K562 (cell line): Measurements from ENCODE around the gene PRND. TPM values are rescaled to one million over a fixed set of nuclear protein-coding genes. Genes with fewer than 3 reads are reported as not detected.
"Not testable (repeated sequence)": the region's sequence is repeated elsewhere in the genome, so short reads cannot be mapped to it uniquely, and the experiment has no call there.

ENCODE experiments used
- ATAC-seq: fragments of 200-7000 bp; cut with Tn5 transposase; 3 replicates; pipeline ENCODE4 v1.9.1; 2020; ENCODE audit warnings: moderate library complexity
- BruUV-seq: library from RNA; stranded (reverse); fragments of 400-500 nt; replicated peaks from 2 replicates; lab custom pipeline; 2021; lab: Mats Ljungman, UMichigan
- CTCF ChIA-PET: fragments of 300-600 bp; formaldehyde crosslinking; extraction: SDS; loops from one replicate; lab custom pipeline; 2021; ENCODE audit warnings: low intra/inter-chr PET ratio; lab: Yijun Ruan, JAX
- POLR2A ChIA-PET: fragments of 300-600, 350-650 bp; sonication (Branson Sonifier 250); formaldehyde crosslinking; extraction: SDS; loops from one replicate; lab custom pipeline; 2021; ENCODE audit warnings: antibody characterized with exemption, inconsistent platforms; lab: Yijun Ruan, JAX
- DNase-seq, 4 experiments: peaks; one replicate each; pipeline versions ENCODE4 v3.0.0 to v3.0.0-alpha.2; 2011 to 2018; ENCODE audit warnings: low spot score in 3 of 4, mixed read lengths in 3 of 4; ENCODE audit errors: extremely low read depth in 1 of 4
- FAIRE-seq: peaks from 2 replicates; lab custom pipeline; 2011; peaks lifted over from hg19 to GRCh38; lab: Jason Lieb, UNC
- H2AFZ ChIP-seq: 2 replicates; pipeline ENCODE4 v1.6.0; 2011; ENCODE audit warnings: low read depth, low read length, control low read depth, inconsistent platforms
- H3K27ac ChIP-seq: fragments of 200-600 bp; 3 replicates; pipeline ENCODE4 v1.8.0; 2011; ENCODE audit warnings: low read depth, mild to moderate bottlenecking, control low read depth, inconsistent platforms, low read length, moderate library complexity, mixed read lengths; ENCODE audit errors: extremely low read depth
- H3K27me3 ChIP-seq, 2 experiments: fragments of 300-600 bp in 1 of 2; 2 replicates in 1 of 2; 3 replicates in 1 of 2; pipeline versions ENCODE4 v1.6.0 to v1.8.0; 2011; ENCODE audit warnings: inconsistent platforms in 2 of 2, low read length in 2 of 2, mild to moderate bottlenecking in 1 of 2, mixed read lengths in 1 of 2, moderate library complexity in 1 of 2; ENCODE audit not compliant: control insufficient read depth in 2 of 2, insufficient read depth in 2 of 2
- H3K36me3 ChIP-seq: fragments of 300-600 bp; 3 replicates; pipeline ENCODE4 v1.8.0; 2011; ENCODE audit warnings: mild to moderate bottlenecking, low read length, inconsistent platforms; ENCODE audit not compliant: control insufficient read depth, insufficient read depth
- H3K4me1 ChIP-seq, 2 experiments: fragments of 200-600 bp in 1 of 2; replicated peaks in 1 of 2; 2 replicates in 1 of 2; 3 replicates in 1 of 2; pipeline versions ENCODE4 v1.5.1 to v1.8.0; 2011; ENCODE audit warnings: inconsistent platforms in 2 of 2, low read length in 2 of 2, mild to moderate bottlenecking in 1 of 2, mixed read lengths in 1 of 2, moderate library complexity in 1 of 2; ENCODE audit not compliant: control insufficient read depth in 2 of 2, insufficient read depth in 2 of 2
- H3K4me2 ChIP-seq: 2 replicates; pipeline ENCODE4 v1.6.1; 2011; ENCODE audit warnings: low read length, control low read depth, inconsistent platforms, mixed read lengths; ENCODE audit not compliant: insufficient read depth
- H3K4me3 ChIP-seq: fragments of 200-600 bp; sonication (generic), shearing (Covaris generic); 2 replicates; pipeline ENCODE4 v1.5.1; 2016; ENCODE audit warnings: control low read depth, inconsistent platforms
- H3K79me2 ChIP-seq: fragments of 200-600 bp; 3 replicates; pipeline ENCODE4 v1.8.0; 2011; ENCODE audit warnings: low read length, inconsistent platforms; ENCODE audit not compliant: control insufficient read depth, insufficient read depth
- H3K9ac ChIP-seq, 2 experiments: 2 replicates each; pipeline versions ENCODE4 v1.6.0 to v1.6.1; 2011; ENCODE audit warnings: low read depth in 2 of 2, low read length in 2 of 2, control low read depth in 1 of 2, inconsistent platforms in 1 of 2, mild to moderate bottlenecking in 1 of 2, mixed read lengths in 1 of 2; ENCODE audit not compliant: insufficient read depth in 1 of 2
- H3K9me1 ChIP-seq: one replicate; pipeline ENCODE4 v1.6.0; 2011; ENCODE audit warnings: inconsistent platforms, mild to moderate bottlenecking, low read length, moderate library complexity; ENCODE audit not compliant: control insufficient read depth, insufficient read depth
- H3K9me3 ChIP-seq: replicated peaks from 2 replicates; pipeline ENCODE4 v1.5.1; 2011; ENCODE audit warnings: low read depth, low read length, inconsistent platforms; ENCODE audit not compliant: control insufficient read depth, insufficient read depth
- H4K20me1 ChIP-seq: replicated peaks from 2 replicates; pipeline ENCODE4 v1.6.1; 2011; ENCODE audit warnings: low read length, inconsistent platforms, mixed read lengths; ENCODE audit not compliant: control insufficient read depth, insufficient read depth
- BCOR ChIP-seq: fragments of 450-650 bp; IDR thresholded peaks from 2 replicates; pipeline ENCODE4 v1.6.1; 2016
- NFIC ChIP-seq: fragments of 450-650 bp; IDR thresholded peaks from 2 replicates; pipeline ENCODE4 v1.6.1; 2017; ENCODE audit warnings: mild to moderate bottlenecking, inconsistent platforms
- RAD21 ChIP-seq, 2 experiments: fragments of 250-450 bp in 1 of 2; fragments of 450-650 bp in 1 of 2; sonication (Bioruptor Pico) in 1 of 2; formaldehyde crosslinking in 1 of 2; IDR thresholded peaks in 1 of 2; conservative IDR thresholded peaks in 1 of 2; 2 replicates each; pipeline versions ENCODE4 v1.4.0 to v1.8.0; 2020 to 2022; ENCODE audit warnings: mild to moderate bottlenecking in 2 of 2, moderate library complexity in 1 of 2
- SNIP1 ChIP-seq: fragments of 450-650 bp; IDR thresholded peaks from 2 replicates; pipeline ENCODE4 v1.7.1; 2017; ENCODE audit warnings: low read depth, mild to moderate bottlenecking
- TFAP4 ChIP-seq: sonication (generic); formaldehyde crosslinking; IDR thresholded peaks from 2 replicates; pipeline ENCODE4 v1.8.0; 2022; ENCODE audit warnings: missing genetic modification reagents, mild to moderate bottlenecking, moderate library complexity, borderline replicate concordance
- WGBS: fragments of 100-300 bp; shearing (Covaris generic); methylation state at CpG from one replicate; pipeline ENCODE4 v1.1.6; 2016; ENCODE audit warnings: low coverage, mixed read lengths; ENCODE audit not compliant: insufficient coverage; ENCODE audit errors: missing lambda C conversion rate; 5-methylcytosine and 5-hydroxymethylcytosine counted together
- in situ Hi-C: fragments of 300-500 bp; cut with MboI; formaldehyde crosslinking; loops from 4 replicates; pipeline ENCODE4 v1.15.0; 2018; ENCODE audit warnings: inconsistent platforms, mixed read lengths
- intact Hi-C: fragments of 100-400 bp; cut with micrococcal nuclease; formaldehyde crosslinking; loops from 2 replicates; pipeline ENCODE4 v1.14.2; 2022
- polyA plus RNA-seq, 8 experiments: library from polyadenylated mRNA; depleted of rRNA in 4 of 8; stranded (reverse) in 5 of 8; unstranded in 3 of 8; fragments of >200 nt; fragmentation: Nextera tagmentation in 2 of 8; fragmentation: Illumina TruSeq in 1 of 8; extraction: Ambion mirVana in 2 of 8; extraction: Trizol in 1 of 8; gene quantifications; 2 replicates each; pipeline versions ENCODE4 v1.2.1 to v1.2.3, GENCODE V29; 2011 to 2014; ENCODE audit warnings: inconsistent platforms in 1 of 8, missing spikeins in 1 of 8
- total RNA-seq, 7 experiments: library from RNA; depleted of rRNA in 6 of 7; stranded (reverse); fragments of >200 nt in 6 of 7; fragmentation: Illumina TruSeq in 2 of 7; extraction: Trizol in 2 of 7; gene quantifications; 2 replicates each; pipeline versions ENCODE4 v1.2.1 to v1.2.3, GENCODE V29; 2011 to 2021; ENCODE audit warnings: low replicate concordance in 1 of 7
- TF ChIP-seq, protein P1 (sequence below), 3 experiments: IDR thresholded peaks in 2 of 3; conservative IDR thresholded peaks in 1 of 3; 2 replicates each; pipeline ENCODE4 v1.5.1; 2011 to 2012; ENCODE audit warnings: low read length in 3 of 3, mild to moderate bottlenecking in 3 of 3, control low read depth in 2 of 3, improper control_type of control experiment in 1 of 3, inconsistent platforms in 1 of 3, low read depth in 1 of 3, mixed read lengths in 1 of 3, moderate library complexity in 1 of 3; ENCODE audit not compliant: insufficient read depth in 2 of 3

The PRND gene
- total and polyA plus RNA-seq, 9 of the 15 experiments (the other 6 are each of a cell fraction or from before 2014, with no cell fraction given) = not detected

- DNase-seq = no peak
- 4% methylated on average over 2 of the region's 4 CpGs for WGBS
- in situ Hi-C loops (no loop called here), intact Hi-C loops (no loop called here)
- CTCF ChIA-PET = no interaction called here
- no peak for FAIRE-seq
- Histone ChIP-seq H3K9me1 (no peaks in the 10 kb centered on the region), H3K4me1 (no peaks in the 10 kb centered on the region), H4K20me1 (no peaks in the 10 kb centered on the region), H3K27me3 (peaks cover 0 to 5% of the 10 kb centered on the region in 2 experiments; a peak in 1 of 5 replicates), H3K27ac (no peak overlapping the region), H2AFZ (no peak overlapping the region), H3K4me3 (no peak overlapping the region), H3K4me2 (no peak overlapping the region), H3K36me3 (no peaks in the 10 kb centered on the region), H3K79me2 (no peaks in the 10 kb centered on the region), H3K9me3 (no peaks in the 10 kb centered on the region), H3K9ac (no peak overlapping the region)
- TF ChIP-seq SNIP1 = no peak
- TF ChIP-seq BCOR = 0 out of 2 replicates have a peak, but pooled peaks have one; percentile 22
- no peak for ATAC-seq
- no TSS peak for BruUV-seq
- POLR2A ChIA-PET = no interaction called here
These were observed 28.7 kb downstream of the PRND start for GRCh38 chr20:4750381-4750780.

GRCh38 chr20:4759100-4759884 is 37.6 kb downstream of the PRND start:
- in situ Hi-C loops = not testable (repeated sequence)

More at GRCh38 chr20:4759100-4759884, 37.6 kb downstream of the PRND start:
- H3K4me1 ChIP-seq, ATAC-seq, H3K9me3 ChIP-seq, POLR2A ChIA-PET, H3K4me2 ChIP-seq, H3K36me3 ChIP-seq, H4K20me1 ChIP-seq, H3K4me3 ChIP-seq, intact Hi-C loops, CTCF ChIA-PET, H3K9me1 ChIP-seq, H3K9ac ChIP-seq, H3K79me2 ChIP-seq, H2AFZ ChIP-seq, H3K27ac ChIP-seq, BruUV-seq: not testable (repeated sequence)
- peaks cover 0 to 10% of the 10 kb centered on the region in 2 experiments; a peak in 2 of 5 replicates for H3K27me3 ChIP-seq
- 15% methylated on average over 14 of the region's 16 CpGs for WGBS
- FAIRE-seq = peak; percentile 23
- TF ChIP-seq NFIC (peak; percentile 72), RAD21 (CRISPR knock-in tag; conservative IDR thresholded peaks at IDR 0.05 in 1 of 2, IDR thresholded peaks at IDR 0.05 in 1 of 2) (peak in 1 of 2 experiments; percentile 28; a peak in 2 of 4 replicates), TFAP4 (CRISPR knock-in tag) (peak; percentile 64)
- TF ChIP-seq, protein P1, sequence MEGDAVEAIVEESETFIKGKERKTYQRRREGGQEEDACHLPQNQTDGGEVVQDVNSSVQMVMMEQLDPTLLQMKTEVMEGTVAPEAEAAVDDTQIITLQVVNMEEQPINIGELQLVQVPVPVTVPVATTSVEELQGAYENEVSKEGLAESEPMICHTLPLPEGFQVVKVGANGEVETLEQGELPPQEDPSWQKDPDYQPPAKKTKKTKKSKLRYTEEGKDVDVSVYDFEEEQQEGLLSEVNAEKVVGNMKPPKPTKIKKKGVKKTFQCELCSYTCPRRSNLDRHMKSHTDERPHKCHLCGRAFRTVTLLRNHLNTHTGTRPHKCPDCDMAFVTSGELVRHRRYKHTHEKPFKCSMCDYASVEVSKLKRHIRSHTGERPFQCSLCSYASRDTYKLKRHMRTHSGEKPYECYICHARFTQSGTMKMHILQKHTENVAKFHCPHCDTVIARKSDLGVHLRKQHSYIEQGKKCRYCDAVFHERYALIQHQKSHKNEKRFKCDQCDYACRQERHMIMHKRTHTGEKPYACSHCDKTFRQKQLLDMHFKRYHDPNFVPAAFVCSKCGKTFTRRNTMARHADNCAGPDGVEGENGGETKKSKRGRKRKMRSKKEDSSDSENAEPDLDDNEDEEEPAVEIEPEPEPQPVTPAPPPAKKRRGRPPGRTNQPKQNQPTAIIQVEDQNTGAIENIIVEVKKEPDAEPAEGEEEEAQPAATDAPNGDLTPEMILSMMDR (IDR thresholded peaks at IDR 0.05 in 2 of 3, conservative IDR thresholded peaks at IDR 0.05 in 1 of 3; ENCODE audit: insufficient read depth in 2 of 3, low read depth in 1 of 3, low read length in 3 of 3) = peak; percentile 40 to 45 (median 42); a peak in 5 of 6 replicates
- peak in 3 of 4 experiments; percentile 10 to 20 (median 11) for DNase-seq
